Progenitor cell of endocrine pancreas (in vitro differentiated cells): ENCODE measurements around the gene SLC18A2. TPM values are rescaled to one million over a fixed set of nuclear protein-coding genes. Genes with fewer than 3 reads are reported as not detected.

Experiments
- DNase-seq: peaks from one replicate; pipeline ENCODE4 v3.0.0; 2021; ENCODE audit warnings: low spot score; ENCODE audit not compliant: unreplicated experiment
- H3K27ac Mint-ChIP-seq: 2 replicates; pipeline ENCODE4 v1.8.0; 2021; ENCODE audit warnings: mild to moderate bottlenecking, moderate library complexity, mixed read lengths
- H3K27me3 Mint-ChIP-seq: 2 replicates; pipeline ENCODE4 v1.8.0; 2021; ENCODE audit warnings: mixed read lengths
- H3K36me3 Mint-ChIP-seq: 2 replicates; pipeline ENCODE4 v1.8.0; 2022; ENCODE audit warnings: mixed read lengths; ENCODE audit not compliant: insufficient read depth
- H3K4me1 Mint-ChIP-seq: 2 replicates; pipeline ENCODE4 v1.8.0; 2021; ENCODE audit warnings: low read depth, mixed read lengths
- H3K4me3 Mint-ChIP-seq: 2 replicates; pipeline ENCODE4 v1.8.0; 2021; ENCODE audit warnings: low read depth, mild to moderate bottlenecking, moderate library complexity, mixed read lengths
- H3K9me3 Mint-ChIP-seq: 2 replicates; pipeline ENCODE4 v1.8.0; 2021; ENCODE audit warnings: low read depth, mixed read lengths
- CTCF ChIP-seq: fragments of 200-600 bp; sonication (generic); IDR thresholded peaks from one replicate; pipeline ENCODE4 v1.5.0; 2021; ENCODE audit warnings: antibody characterized with exemption, mild to moderate bottlenecking; ENCODE audit not compliant: unreplicated experiment
- total RNA-seq: library from RNA; stranded (reverse); gene quantifications from 2 replicates; pipeline ENCODE4 v1.2.1, GENCODE V29; 2021

Gene SLC18A2
- total RNA-seq, 1 donor from 2014 or later: 0.17 TPM

GRCh38 chr10:117313641-117314040, 72.7 kb downstream of the SLC18A2 start:
- no peak overlapping the region for H3K4me3 Mint-ChIP-seq
- no peaks in the 10 kb centered on the region for H3K27me3 Mint-ChIP-seq
- H3K4me1 Mint-ChIP-seq: peaks cover 3% of the 10 kb centered on the region

DNA sequence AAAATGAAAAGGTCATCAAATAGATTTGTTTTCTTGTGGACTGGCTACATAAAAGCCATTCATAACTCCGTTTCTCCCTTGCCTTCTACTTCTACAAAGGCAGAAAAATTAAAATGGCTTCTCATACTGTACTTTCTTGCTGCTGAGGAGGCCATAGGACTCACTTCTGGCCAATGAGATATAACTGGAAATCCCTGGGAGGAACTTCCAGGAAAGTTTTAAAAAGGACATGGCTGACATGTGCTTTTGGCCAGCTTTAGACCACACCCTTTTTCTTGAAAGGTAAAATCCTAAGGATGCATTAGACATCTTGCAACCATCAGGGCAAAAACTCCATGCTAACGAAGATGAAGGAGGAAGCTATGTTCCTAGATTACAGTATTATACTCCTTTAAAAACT, 75.8 kb downstream of the SLC18A2 start:
- Mint-ChIP-seq H3K4me1 (peaks cover 3% of the 10 kb centered on the region), H3K36me3 (peaks cover under 1% of the 10 kb centered on the region), H3K4me3 (no peak overlapping the region), H3K27me3 (no peaks in the 10 kb centered on the region), H3K27ac (no peak overlapping the region), H3K9me3 (no peaks in the 10 kb centered on the region)
- DNase-seq: no peak
- no peak for TF ChIP-seq CTCF

More at GRCh38 chr10:117313641-117314040, 72.7 kb downstream of the SLC18A2 start:
- no peaks in the 10 kb centered on the region for H3K9me3 Mint-ChIP-seq
- H3K36me3 Mint-ChIP-seq: peaks cover 2% of the 10 kb centered on the region
- H3K27ac Mint-ChIP-seq: no peak overlapping the region
- DNase-seq: no peak
- TF ChIP-seq CTCF: no peak

DNA sequence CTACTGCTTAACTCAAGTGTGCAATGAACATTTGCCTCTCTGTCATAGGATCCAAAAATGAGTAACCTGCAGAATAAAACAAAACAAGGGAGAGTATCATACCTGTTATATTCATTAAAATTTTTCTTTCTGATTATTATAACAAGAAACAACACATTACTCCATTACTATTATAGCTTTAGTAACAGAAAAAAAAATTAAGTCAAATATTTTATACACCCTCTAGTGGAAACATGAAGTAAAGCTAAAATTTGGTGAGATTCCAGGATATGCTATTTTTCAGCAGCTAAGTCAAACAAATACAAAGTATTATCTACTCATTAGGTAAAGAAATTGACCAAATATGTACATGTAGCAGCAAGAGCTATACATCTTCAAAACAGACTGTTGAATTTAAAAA, 78.0 kb downstream of the SLC18A2 start:
- no peak overlapping the region for H3K27ac Mint-ChIP-seq
- peak; percentile 48 for TF ChIP-seq CTCF
- no peak for DNase-seq
- H3K36me3 Mint-ChIP-seq: no peaks in the 10 kb centered on the region
- peaks cover 2% of the 10 kb centered on the region for H3K4me1 Mint-ChIP-seq
- no peaks in the 10 kb centered on the region for H3K9me3 Mint-ChIP-seq
- H3K4me3 Mint-ChIP-seq: no peak overlapping the region
- H3K27me3 Mint-ChIP-seq: no peaks in the 10 kb centered on the region

GRCh38 chr10:117320050-117320665, 79.2 kb downstream of the SLC18A2 start:
- no peaks in the 10 kb centered on the region for H3K27me3 Mint-ChIP-seq
- no peak for DNase-seq
- peak; percentile 71 for TF ChIP-seq CTCF
- no peaks in the 10 kb centered on the region for H3K36me3 Mint-ChIP-seq
- H3K27ac Mint-ChIP-seq: no peak overlapping the region
- H3K4me1 Mint-ChIP-seq: no peaks in the 10 kb centered on the region
- H3K4me3 Mint-ChIP-seq: no peak overlapping the region
- H3K9me3 Mint-ChIP-seq: no peaks in the 10 kb centered on the region

GRCh38 chr10:117322260-117322659, 81.3 kb downstream of the SLC18A2 start:
- Mint-ChIP-seq H3K27ac (no peak overlapping the region), H3K9me3 (no peaks in the 10 kb centered on the region), H3K4me3 (no peak overlapping the region), H3K36me3 (peaks cover 4% of the 10 kb centered on the region), H3K27me3 (no peaks in the 10 kb centered on the region), H3K4me1 (no peaks in the 10 kb centered on the region)
- TF ChIP-seq CTCF: no peak
- no peak for DNase-seq
